Mucosa of descending colon (tissue), 3 donors: ENCODE measurements around the gene TMEM182. TPM values are rescaled to one million over a fixed set of nuclear protein-coding genes. Genes with fewer than 3 reads are reported as not detected.

Experiments used
- ATAC-seq: fragments of 200-7000 bp; cut with Tn5 transposase; one replicate; pipeline ENCODE4 v1.9.1; 2020; ENCODE audit warnings: mild to moderate bottlenecking, moderate library complexity
- DNase-seq, 3 donors: peaks; one replicate each; pipeline ENCODE4 v3.0.0-alpha.2; 2020
- H3K36me3 ChIP-seq: fragments of 200-600 bp; one replicate; pipeline ENCODE4 v1.8.0; 2021; ENCODE audit warnings: low read depth, mild to moderate bottlenecking
- H3K4me1 ChIP-seq: fragments of 200-600 bp; one replicate; pipeline ENCODE4 v1.8.0; 2021; ENCODE audit warnings: low read depth, mild to moderate bottlenecking
- H3K4me3 ChIP-seq: fragments of 200-600 bp; one replicate; pipeline ENCODE4 v1.8.0; 2021; ENCODE audit warnings: mild to moderate bottlenecking
- H3K9me3 ChIP-seq: fragments of 200-600 bp; one replicate; pipeline ENCODE4 v1.8.0; 2021; ENCODE audit warnings: mild to moderate bottlenecking
- intact Hi-C, 2 donors: fragments of 100-400 bp; cut with DNase I in 1 of 2; cut with micrococcal nuclease in 1 of 2; formaldehyde crosslinking; loops; one replicate each; pipeline versions ENCODE4 v1.11.0 to v1.11.1; 2022; cut with DNase I, micrococcal nuclease
- total RNA-seq, 3 donors: library from RNA; stranded (reverse); fragmentation: NEBNext Ultra II Directional in 2 of 3; extraction: Animal tissue kit (Norgen Biotek cat#: 25700) in 2 of 3; gene quantifications; one replicate each; pipeline versions ENCODE4 v1.2.1 to v1.2.4, GENCODE V29; 2021 to 2023
- TF ChIP-seq, protein P1 (sequence below): fragments of 200-600 bp; IDR thresholded peaks from one replicate; pipeline ENCODE4 v1.8.0; 2022; ENCODE audit warnings: antibody characterized with exemption, mild to moderate bottlenecking
- donor health status: DM: no; HTN: no; CAD: no; lungs with moderate emphysema.
- donor health status: DM: no; HTN: no; CAD: no.
- donor health status: DM: no; HTN: yes; CAD: no.

The TMEM182 gene
- total RNA-seq, 3 donors from 2014 or later, result 3.2 to 4.4 (median 3.4) TPM

DNA sequence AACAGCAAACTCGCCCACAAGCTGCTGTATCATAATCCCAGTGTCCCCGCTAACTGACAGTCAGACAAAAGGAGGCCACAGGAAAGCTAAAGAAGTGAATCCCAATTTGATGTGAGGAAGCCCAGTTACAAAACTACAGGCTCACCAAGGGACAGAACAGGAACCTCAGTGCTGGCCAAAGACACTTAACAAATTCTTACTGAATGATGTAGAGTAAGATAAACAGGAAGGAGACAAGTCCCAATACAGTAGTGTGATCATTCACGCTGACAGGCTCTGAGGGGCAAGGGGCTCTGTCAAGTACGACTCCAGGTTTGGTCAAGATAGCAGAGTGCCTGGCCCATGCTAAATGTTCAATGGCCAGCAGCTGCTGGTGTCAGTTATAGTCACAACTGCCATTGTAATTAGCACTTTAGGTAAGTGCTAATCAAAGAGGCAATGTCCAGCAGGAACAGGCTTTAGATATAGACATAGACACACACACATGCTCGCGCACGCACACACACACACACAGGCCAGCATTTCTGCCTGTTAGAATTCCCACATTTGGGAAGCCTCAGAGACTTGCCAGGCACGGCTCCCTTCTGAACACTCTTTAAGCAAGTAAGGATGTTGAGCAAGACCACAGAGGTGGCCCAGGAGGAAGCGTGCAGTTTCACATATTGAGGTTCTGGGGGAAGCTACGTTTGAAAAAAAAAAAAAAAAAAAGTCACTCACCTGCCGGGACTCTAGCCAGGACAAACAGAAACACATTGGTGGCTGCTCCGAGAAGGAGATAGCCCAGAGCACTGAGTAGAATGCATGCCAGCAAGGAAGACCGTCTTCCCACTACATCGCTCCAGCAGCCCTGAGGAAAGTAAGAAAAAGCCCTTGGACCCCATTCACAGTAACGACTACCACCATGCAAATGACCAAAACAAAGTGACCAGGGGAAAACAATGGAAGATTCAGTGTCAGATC lies 35.4 kb upstream of the TMEM182 start:
- ATAC-seq, result peak; percentile 25
- no peaks in the 10 kb centered on the region for H3K4me1 ChIP-seq
- no peaks in the 10 kb centered on the region for H3K36me3 ChIP-seq
- no peaks in the 10 kb centered on the region for H3K9me3 ChIP-seq
- intact Hi-C loops, result no loop called here
- no peak for DNase-seq
- TF ChIP-seq, protein P1, sequence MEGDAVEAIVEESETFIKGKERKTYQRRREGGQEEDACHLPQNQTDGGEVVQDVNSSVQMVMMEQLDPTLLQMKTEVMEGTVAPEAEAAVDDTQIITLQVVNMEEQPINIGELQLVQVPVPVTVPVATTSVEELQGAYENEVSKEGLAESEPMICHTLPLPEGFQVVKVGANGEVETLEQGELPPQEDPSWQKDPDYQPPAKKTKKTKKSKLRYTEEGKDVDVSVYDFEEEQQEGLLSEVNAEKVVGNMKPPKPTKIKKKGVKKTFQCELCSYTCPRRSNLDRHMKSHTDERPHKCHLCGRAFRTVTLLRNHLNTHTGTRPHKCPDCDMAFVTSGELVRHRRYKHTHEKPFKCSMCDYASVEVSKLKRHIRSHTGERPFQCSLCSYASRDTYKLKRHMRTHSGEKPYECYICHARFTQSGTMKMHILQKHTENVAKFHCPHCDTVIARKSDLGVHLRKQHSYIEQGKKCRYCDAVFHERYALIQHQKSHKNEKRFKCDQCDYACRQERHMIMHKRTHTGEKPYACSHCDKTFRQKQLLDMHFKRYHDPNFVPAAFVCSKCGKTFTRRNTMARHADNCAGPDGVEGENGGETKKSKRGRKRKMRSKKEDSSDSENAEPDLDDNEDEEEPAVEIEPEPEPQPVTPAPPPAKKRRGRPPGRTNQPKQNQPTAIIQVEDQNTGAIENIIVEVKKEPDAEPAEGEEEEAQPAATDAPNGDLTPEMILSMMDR, result no peak
- no peak overlapping the region for H3K4me3 ChIP-seq

DNA sequence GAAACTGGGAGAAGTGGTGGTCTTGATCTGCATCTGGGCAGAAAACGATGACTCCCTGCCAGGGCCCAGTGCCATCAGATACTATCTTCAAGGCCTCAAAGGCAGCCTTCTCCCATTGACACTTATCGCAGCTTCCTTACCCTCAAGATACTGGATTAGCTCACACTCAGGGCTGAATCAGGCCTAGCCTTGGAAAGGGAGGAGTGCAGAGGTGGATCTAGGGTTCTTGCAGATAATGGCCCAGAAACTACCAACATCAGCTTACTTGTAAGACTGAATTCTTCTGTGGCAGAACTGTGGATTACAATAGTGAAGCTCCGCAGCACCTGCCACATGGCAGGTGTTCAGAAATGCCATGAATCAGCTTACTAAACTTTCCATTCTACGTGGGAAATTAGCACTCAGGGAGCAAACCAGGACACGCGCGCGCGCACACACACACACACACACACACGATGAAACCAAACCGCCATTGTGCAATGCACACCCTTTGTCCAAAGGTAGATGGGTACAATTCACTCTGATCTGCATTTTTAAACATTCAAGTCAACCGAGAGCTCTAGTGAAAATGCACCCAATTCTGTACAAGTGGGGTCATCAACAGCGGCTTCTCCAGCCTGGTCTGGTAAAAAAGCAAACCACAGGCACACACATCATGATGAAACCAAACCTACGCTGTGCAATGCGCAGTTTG lies 26.3 kb upstream of the TMEM182 start:
- H3K9me3 ChIP-seq, result no peaks in the 10 kb centered on the region
- H3K4me1 ChIP-seq, result peaks cover 18% of the 10 kb centered on the region
- intact Hi-C loops, result no loop called here
- peak overlapping the region; percentile 96 for H3K4me3 ChIP-seq
- H3K36me3 ChIP-seq, result no peaks in the 10 kb centered on the region
- TF ChIP-seq, protein P1, result no peak
- peak in 2 of 3 donors; percentile 55 to 60 for DNase-seq
- peak; percentile 58 for ATAC-seq

DNA sequence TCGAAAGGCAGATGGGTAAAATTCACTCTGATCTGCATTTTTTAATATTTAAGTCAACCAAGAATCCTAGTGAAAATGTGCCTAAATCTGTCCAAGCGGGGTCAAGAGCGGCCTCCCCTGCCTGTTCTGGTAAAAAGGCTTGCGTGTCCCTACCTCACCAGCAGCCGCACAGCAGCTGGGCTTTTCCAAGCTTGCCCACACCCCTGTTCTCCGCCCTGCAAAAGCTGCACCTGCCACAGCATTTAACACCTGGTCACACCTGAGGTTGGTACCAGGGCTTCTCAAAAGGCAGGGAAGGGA lies 25.8 kb upstream of the TMEM182 start:
- DNase-seq (peak in 1 of 3 donors; percentile 70), ATAC-seq (peak; percentile 73)
- TF ChIP-seq, protein P1, result no peak
- H3K9me3 ChIP-seq, result no peaks in the 10 kb centered on the region
- peaks cover 18% of the 10 kb centered on the region for H3K4me1 ChIP-seq
- peak overlapping the region; percentile 96 for H3K4me3 ChIP-seq
- no peaks in the 10 kb centered on the region for H3K36me3 ChIP-seq
- intact Hi-C loops, result no loop called here

DNA sequence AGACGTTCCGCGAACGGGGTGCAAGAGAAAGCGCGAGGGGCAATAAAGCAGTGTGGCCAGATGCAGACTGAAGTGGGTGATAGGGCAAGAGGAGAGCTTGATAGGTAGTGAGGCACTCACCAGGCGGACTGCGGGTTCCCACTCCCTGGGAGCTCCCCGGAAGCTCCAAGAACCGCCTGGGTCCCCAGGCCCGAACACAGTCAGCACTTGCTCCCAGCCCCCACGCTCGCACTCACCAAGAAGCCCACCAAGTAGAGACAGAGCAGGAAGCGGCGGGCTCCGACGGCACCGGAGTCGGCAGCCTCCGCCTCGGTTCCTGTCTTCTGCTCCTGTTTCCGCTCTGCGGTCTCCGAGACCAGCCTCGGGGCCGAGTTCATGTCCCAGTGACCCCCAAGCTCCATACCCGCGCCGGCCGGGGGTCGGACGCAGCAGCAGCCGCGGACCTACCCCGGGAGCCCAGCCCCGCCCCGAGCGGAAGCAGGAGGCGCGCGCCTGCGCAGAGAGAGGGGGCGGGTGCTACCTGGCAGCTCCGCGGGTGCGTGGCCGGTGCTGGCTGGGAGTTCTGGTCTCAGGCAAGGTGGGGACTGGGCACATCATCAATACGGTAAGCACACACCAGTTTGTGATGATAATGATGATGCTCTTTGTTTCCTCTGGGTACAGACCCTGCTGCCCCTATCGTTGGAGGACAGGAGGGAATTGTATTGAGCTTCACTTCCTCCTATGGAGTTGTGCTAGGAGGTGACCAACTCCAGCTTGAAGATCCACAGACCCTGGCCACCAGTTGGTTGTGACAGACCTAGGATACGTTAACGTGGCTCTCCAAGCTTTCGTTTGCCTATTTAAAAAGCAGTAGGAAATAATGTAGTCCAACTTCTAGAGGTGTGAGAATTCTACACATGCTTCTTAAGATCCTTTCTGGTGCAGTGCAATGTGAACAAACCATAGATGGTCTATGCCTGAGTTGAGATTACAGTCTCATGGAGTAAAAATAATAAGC lies 25.1 kb upstream of the TMEM182 start:
- DNase-seq, result peak; percentile 92 to 94 (median 93)
- intact Hi-C loops, result no loop called here
- peak; percentile 96 for ATAC-seq
- Histone ChIP-seq H3K4me1 (peaks cover 18% of the 10 kb centered on the region), H3K4me3 (peak overlapping the region; percentile 96), H3K9me3 (no peaks in the 10 kb centered on the region), H3K36me3 (no peaks in the 10 kb centered on the region)
- TF ChIP-seq, protein P1, result no peak

DNA sequence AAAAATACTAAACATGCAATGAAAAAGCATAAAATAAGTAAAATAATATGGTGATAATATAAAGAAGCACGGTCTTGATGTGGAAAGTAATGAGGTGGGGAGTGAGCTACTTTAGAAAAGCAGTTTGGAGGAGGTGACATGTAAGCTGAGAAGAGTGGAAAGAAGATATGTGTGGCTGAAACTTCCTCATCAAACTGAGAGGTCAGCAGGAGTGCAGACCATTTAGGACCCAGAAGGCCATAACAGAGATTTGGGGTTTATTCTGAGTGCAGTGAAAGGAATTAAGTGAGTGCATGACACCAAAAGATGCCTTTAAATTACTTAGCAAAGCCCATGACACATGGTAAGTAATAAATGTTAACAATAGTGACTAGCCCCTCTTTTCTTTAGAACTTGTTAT lies 24.4 kb upstream of the TMEM182 start:
- ATAC-seq (no peak), DNase-seq (no peak)
- no peaks in the 10 kb centered on the region for H3K36me3 ChIP-seq
- intact Hi-C loops, result no loop called here
- no peak overlapping the region for H3K4me3 ChIP-seq
- TF ChIP-seq, protein P1, result no peak
- no peaks in the 10 kb centered on the region for H3K9me3 ChIP-seq
- peaks cover 18% of the 10 kb centered on the region for H3K4me1 ChIP-seq
